Transverse colon (tissue), 4 donors: ENCODE results near the gene PPY.

Source experiments
- CTCF ChIP-seq, 5 experiments: fragments of 200-600 bp in 3 of 5; fragments of 450-650 bp in 2 of 5; sonication (generic) in 3 of 5; IDR thresholded peaks; 1 replicate in 2 of 5; 2 replicates in 3 of 5; pipeline ENCODE4 v1.5.1; 2016 to 2017; ENCODE audit warnings: antibody characterized with exemption in 5 of 5, inconsistent platforms in 3 of 5, mild to moderate bottlenecking in 2 of 5, moderate library complexity in 1 of 5
- POLR2A ChIP-seq: fragments of 450-650 bp; IDR thresholded peaks from one replicate; pipeline ENCODE4 v1.6.1; 2016; ENCODE audit warnings: antibody characterized with exemption, mild to moderate bottlenecking, moderate library complexity
- POLR2AphosphoS5 ChIP-seq, 3 donors: sonication (generic); formaldehyde crosslinking; IDR thresholded peaks; one replicate each; pipeline ENCODE4 v1.6.1; 2016; ENCODE audit warnings: antibody characterized with exemption in 3 of 3

DNA sequence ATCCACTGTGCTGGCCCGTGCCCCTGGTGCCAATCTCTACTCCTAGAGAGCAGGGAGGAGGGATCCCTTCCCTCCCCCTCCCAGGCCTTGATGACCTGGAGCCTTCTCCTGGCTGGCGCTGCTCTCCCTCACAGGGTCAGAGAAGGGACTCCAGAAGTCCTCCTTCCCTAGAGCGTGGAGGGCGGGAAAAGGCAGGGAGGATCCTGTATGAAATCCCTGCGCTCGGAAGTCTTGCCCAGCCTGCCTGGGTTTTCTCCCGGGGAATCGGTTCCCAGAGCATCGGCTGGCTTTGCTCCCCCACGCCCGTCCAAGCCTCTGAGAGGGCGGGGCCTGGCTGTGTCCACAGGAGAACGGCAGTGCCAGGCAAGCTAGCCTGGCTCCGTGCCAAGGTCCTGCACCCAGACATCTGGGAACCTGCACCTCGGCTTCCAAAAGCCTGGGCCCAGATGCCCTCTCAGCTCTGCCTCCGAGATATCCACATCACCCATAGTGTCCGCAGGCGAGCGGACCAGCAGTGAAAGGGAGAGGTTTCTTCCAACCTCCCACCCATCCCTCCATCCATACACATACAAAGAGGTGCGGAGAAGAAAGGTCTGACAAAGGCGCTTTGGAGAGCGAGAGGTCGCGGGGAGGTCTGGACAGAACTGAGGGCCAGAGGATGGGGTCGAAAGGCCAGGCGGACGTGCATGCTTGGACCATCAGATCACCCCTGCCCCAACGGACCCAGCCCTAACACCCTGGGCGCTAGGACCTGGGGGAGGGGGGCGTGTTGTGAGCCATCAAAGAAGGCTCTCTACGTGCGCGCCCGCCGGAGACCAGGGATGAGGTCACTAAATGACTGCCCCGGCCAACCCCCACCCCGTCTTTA, 36.1 kb downstream of the PPY start:
- TF ChIP-seq CTCF (IDR thresholded peaks at IDR 0.05) (no peak), POLR2A (no peak), POLR2AphosphoS5 (IDR thresholded peaks at IDR 0.05) (no peak)
